T1000 (cell line): ENCODE results near the gene SMOC1.

Experiments used
- DNase-seq: peaks from one replicate; lab custom pipeline; 2025; ENCODE audit warnings: mixed read lengths; lab: John Stamatoyannopoulos, UW

SMOC1 gene

GRCh38 chr14:70011098-70011497 lies 131.9 kb downstream of the SMOC1 start:
- no peak for DNase-seq

GRCh38 chr14:70011708-70012107 lies 132.5 kb downstream of the SMOC1 start:
- no peak for DNase-seq

GRCh38 chr14:70013271-70013873 lies 134.2 kb downstream of the SMOC1 start:
- no peak for DNase-seq

- DNase-seq: no peak
Measured at GRCh38 chr14:70014406-70015095, 135.3 kb downstream of the SMOC1 start.

- no peak for DNase-seq
Measured at GRCh38 chr14:70018230-70018629, 139.0 kb downstream of the SMOC1 start.

GRCh38 chr14:70018713-70019211 lies 139.5 kb downstream of the SMOC1 start:
- DNase-seq: no peak

- no peak for DNase-seq
Measured at GRCh38 chr14:70019695-70020094, 140.5 kb downstream of the SMOC1 start.

- DNase-seq: no peak
Measured at GRCh38 chr14:70020352-70021170, 141.3 kb downstream of the SMOC1 start.

- DNase-seq: no peak
Measured at GRCh38 chr14:70021548-70022220, 142.5 kb downstream of the SMOC1 start.

GRCh38 chr14:70022771-70023445 lies 143.7 kb downstream of the SMOC1 start:
- DNase-seq: no peak

GRCh38 chr14:70023871-70024270 lies 144.7 kb downstream of the SMOC1 start:
- DNase-seq: no peak

- DNase-seq: no peak
Measured at GRCh38 chr14:70027785-70028428, 148.7 kb downstream of the SMOC1 start.

GRCh38 chr14:70029296-70030132 lies 150.3 kb downstream of the SMOC1 start:
- DNase-seq: no peak

- DNase-seq: no peak
Measured at GRCh38 chr14:70032016-70032415, 152.8 kb downstream of the SMOC1 start.

GRCh38 chr14:70032447-70032846 lies 153.2 kb downstream of the SMOC1 start:
- DNase-seq: no peak

GRCh38 chr14:70033116-70033515 lies 153.9 kb downstream of the SMOC1 start:
- no peak for DNase-seq

GRCh38 chr14:70033561-70033960 lies 154.3 kb downstream of the SMOC1 start:
- no peak for DNase-seq

GRCh38 chr14:70034257-70034656 lies 155.0 kb downstream of the SMOC1 start:
- no peak for DNase-seq

GRCh38 chr14:70036665-70037064 lies 157.4 kb downstream of the SMOC1 start:
- DNase-seq: no peak

- DNase-seq: no peak
Measured at GRCh38 chr14:70043001-70043400, 163.8 kb downstream of the SMOC1 start.
